ENCODE measurements around the gene ALG9.

- no peak for TF ChIP-seq CTCF (IDR thresholded peaks at IDR 0.05)
- no peak for TF ChIP-seq KAT7 (CRISPR knock-in tag; IDR thresholded peaks at IDR 0.05; ENCODE audit: borderline replicate concordance)
- no peak for TF ChIP-seq NFYB (CRISPR knock-in tag; conservative IDR thresholded peaks at IDR 0.05; ENCODE audit: low read depth)
- TF ChIP-seq SMAD3 (CRISPR knock-in tag; IDR thresholded peaks at IDR 0.05; ENCODE audit: borderline replicate concordance) = no peak
- no peak for TF ChIP-seq TEAD4 (CRISPR knock-in tag; IDR thresholded peaks at IDR 0.05)
- no peak for TF ChIP-seq ZBTB43 (CRISPR knock-in tag; IDR thresholded peaks at IDR 0.05)
These were observed 19.3 kb downstream of the ALG9 start for GRCh38 chr11:111852103-111852502.

Measured in WTC11 (cell line).